ENCODE results near the gene NR2C2.

GRCh38 chr3:14922863-14923262 lies 24.5 kb upstream of the NR2C2 start:
- TF ChIP-seq CREB1 (IDR thresholded peaks at IDR 0.05; ENCODE audit: low read depth), result no peak
- TF ChIP-seq TAF1 (IDR thresholded peaks at IDR 0.05; ENCODE audit: low read depth), result no peak
- TF ChIP-seq, protein P1, sequence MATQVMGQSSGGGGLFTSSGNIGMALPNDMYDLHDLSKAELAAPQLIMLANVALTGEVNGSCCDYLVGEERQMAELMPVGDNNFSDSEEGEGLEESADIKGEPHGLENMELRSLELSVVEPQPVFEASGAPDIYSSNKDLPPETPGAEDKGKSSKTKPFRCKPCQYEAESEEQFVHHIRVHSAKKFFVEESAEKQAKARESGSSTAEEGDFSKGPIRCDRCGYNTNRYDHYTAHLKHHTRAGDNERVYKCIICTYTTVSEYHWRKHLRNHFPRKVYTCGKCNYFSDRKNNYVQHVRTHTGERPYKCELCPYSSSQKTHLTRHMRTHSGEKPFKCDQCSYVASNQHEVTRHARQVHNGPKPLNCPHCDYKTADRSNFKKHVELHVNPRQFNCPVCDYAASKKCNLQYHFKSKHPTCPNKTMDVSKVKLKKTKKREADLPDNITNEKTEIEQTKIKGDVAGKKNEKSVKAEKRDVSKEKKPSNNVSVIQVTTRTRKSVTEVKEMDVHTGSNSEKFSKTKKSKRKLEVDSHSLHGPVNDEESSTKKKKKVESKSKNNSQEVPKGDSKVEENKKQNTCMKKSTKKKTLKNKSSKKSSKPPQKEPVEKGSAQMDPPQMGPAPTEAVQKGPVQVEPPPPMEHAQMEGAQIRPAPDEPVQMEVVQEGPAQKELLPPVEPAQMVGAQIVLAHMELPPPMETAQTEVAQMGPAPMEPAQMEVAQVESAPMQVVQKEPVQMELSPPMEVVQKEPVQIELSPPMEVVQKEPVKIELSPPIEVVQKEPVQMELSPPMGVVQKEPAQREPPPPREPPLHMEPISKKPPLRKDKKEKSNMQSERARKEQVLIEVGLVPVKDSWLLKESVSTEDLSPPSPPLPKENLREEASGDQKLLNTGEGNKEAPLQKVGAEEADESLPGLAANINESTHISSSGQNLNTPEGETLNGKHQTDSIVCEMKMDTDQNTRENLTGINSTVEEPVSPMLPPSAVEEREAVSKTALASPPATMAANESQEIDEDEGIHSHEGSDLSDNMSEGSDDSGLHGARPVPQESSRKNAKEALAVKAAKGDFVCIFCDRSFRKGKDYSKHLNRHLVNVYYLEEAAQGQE (IDR thresholded peaks at IDR 0.05; ENCODE audit: low read depth), result no peak
- no peak for TF ChIP-seq EP300 (IDR thresholded peaks at IDR 0.05; ENCODE audit: borderline replicate concordance)
- TF ChIP-seq CEBPB (IDR thresholded peaks at IDR 0.05), result no peak
- TF ChIP-seq, protein P2, sequence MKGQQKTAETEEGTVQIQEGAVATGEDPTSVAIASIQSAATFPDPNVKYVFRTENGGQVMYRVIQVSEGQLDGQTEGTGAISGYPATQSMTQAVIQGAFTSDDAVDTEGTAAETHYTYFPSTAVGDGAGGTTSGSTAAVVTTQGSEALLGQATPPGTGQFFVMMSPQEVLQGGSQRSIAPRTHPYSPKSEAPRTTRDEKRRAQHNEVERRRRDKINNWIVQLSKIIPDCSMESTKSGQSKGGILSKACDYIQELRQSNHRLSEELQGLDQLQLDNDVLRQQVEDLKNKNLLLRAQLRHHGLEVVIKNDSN (IDR thresholded peaks at IDR 0.05), result no peak
- no peak for TF ChIP-seq YY1 (IDR thresholded peaks at IDR 0.05; ENCODE audit: low read depth)
- TF ChIP-seq MAX (IDR thresholded peaks at IDR 0.05), result no peak
- no peak for TF ChIP-seq TEAD4 (IDR thresholded peaks at IDR 0.05)
